Stomach (tissue), 9 donors: ENCODE data around the gene MPPE1. TPM values are rescaled to one million over a fixed set of nuclear protein-coding genes. Genes with fewer than 3 reads are reported as not detected.

Experiments used
- DNase-seq, 2 donors: peaks; one replicate each; pipeline versions ENCODE4 v3.0.0 to v3.0.0-alpha.2; 2013 to 2019
- H3K27ac ChIP-seq, 5 donors: fragments of 200-600 bp in 4 of 5; sonication (generic) in 4 of 5; one replicate each; pipeline ENCODE4 v1.5.1; 2013 to 2019; ENCODE audit warnings: mild to moderate bottlenecking in 1 of 5, moderate library complexity in 1 of 5
- H3K27me3 ChIP-seq, 3 donors: fragments of 200-600 bp; sonication (generic); one replicate each; pipeline ENCODE4 v1.5.1; 2017 to 2019; ENCODE audit warnings: mixed run types in 1 of 3
- H3K36me3 ChIP-seq, 4 donors: fragments of 200-600 bp; sonication (generic); 1 replicate in 3 of 4; 2 replicates in 1 of 4; pipeline ENCODE4 v1.5.1; 2016 to 2019
- H3K4me1 ChIP-seq, 4 donors: fragments of 200-600 bp; sonication (generic); one replicate each; pipeline ENCODE4 v1.5.1; 2016 to 2019
- H3K4me3 ChIP-seq, 4 donors: fragments of 200-600 bp; sonication (generic) in 3 of 4; one replicate each; pipeline ENCODE4 v1.5.1; 2016 to 2019; ENCODE audit warnings: mild to moderate bottlenecking in 1 of 4
- H3K9me3 ChIP-seq, 4 donors: fragments of 200-600 bp; sonication (generic); one replicate each; pipeline ENCODE4 v1.5.1; 2016 to 2019
- CTCF ChIP-seq, 7 experiments: fragments of 450-650 bp in 4 of 7; fragments of 200-600 bp in 3 of 7; sonication (generic) in 3 of 7; IDR thresholded peaks; one replicate each; pipeline ENCODE4 v1.5.1; 2016 to 2019; ENCODE audit warnings: antibody characterized with exemption in 7 of 7, control low read depth in 2 of 7, mild to moderate bottlenecking in 1 of 7
- EP300 ChIP-seq: sonication (generic); formaldehyde crosslinking; IDR thresholded peaks from one replicate; pipeline ENCODE4 v1.6.1; 2017; ENCODE audit warnings: antibody characterized with exemption
- POLR2A ChIP-seq, 4 donors: fragments of 450-650 bp; IDR thresholded peaks; one replicate each; pipeline ENCODE4 v1.6.1; 2016; ENCODE audit warnings: antibody characterized with exemption in 4 of 4, control low read depth in 2 of 4, mild to moderate bottlenecking in 1 of 4, moderate library complexity in 1 of 4
- POLR2AphosphoS5 ChIP-seq, 3 donors: sonication (generic); formaldehyde crosslinking; IDR thresholded peaks; one replicate each; pipeline ENCODE4 v1.6.1; 2016; ENCODE audit warnings: antibody characterized with exemption in 3 of 3
- WGBS, 5 donors: extraction: QIAGEN DNeasy Blood & Tissue Kit in 3 of 5; methylation state at CpG; one replicate each; pipeline versions ENCODE4 v1.1.5 to v1.1.7; 2013 to 2018; 5-methylcytosine and 5-hydroxymethylcytosine counted together
- intact Hi-C: fragments of 100-400 bp; cut with DNase I; formaldehyde crosslinking; loops from one replicate; pipeline ENCODE4 v1.15.1; 2023; ENCODE audit warnings: low total_unique reads
- polyA plus RNA-seq, 3 donors: library from polyadenylated mRNA; stranded (reverse); fragments of 200-250 nt; gene quantifications; one replicate each; pipeline ENCODE4 v1.2.3, GENCODE V29; 2013
- total RNA-seq, 5 donors: library from RNA; depleted of rRNA; stranded (reverse); fragments of >200 nt; gene quantifications; one replicate each; pipeline versions ENCODE4 v1.1.0 to v1.2.3, GENCODE V29; 2014 to 2016
- donor health status: healthy with polysubstance abuse.
- donor health status: Bipolar disorder and iron deficiency.
- donor health status: healthy.

MPPE1 gene
- total and polyA plus RNA-seq, 8 donors: 15.2 to 82.0 (median 32.6) TPM

GRCh38 chr18:11849279-11849678 is 58.8 kb downstream of the MPPE1 start:
- TF ChIP-seq POLR2A (IDR thresholded peaks at IDR 0.05) (no peak), CTCF (IDR thresholded peaks at IDR 0.05) (no peak), POLR2AphosphoS5 (IDR thresholded peaks at IDR 0.05) (no peak), EP300 (no peak)
- peak overlapping the region in 4 of 5 donors; percentile 94 to 98 (median 97) for H3K27ac ChIP-seq
- DNase-seq: no peak
- H3K36me3 ChIP-seq: peaks cover 0 to 7% (median under 1%) of the 10 kb centered on the region in 4 donors
- WGBS, 5 donors: 83 to 96% (median 89%) methylated on average over 7 of the region's 7 CpGs
- no peak overlapping the region for H3K4me3 ChIP-seq
- H3K27me3 ChIP-seq: no peaks in the 10 kb centered on the region
- intact Hi-C loops: no loop called here
- peaks cover 13 to 38% (median 36%) of the 10 kb centered on the region in 4 donors for H3K4me1 ChIP-seq
- H3K9me3 ChIP-seq: no peaks in the 10 kb centered on the region

GRCh38 chr18:11847811-11848210 is 60.3 kb downstream of the MPPE1 start:
- WGBS, 5 donors: 74 to 84% (median 77%) methylated on average over 4 of the region's 4 CpGs
- Histone ChIP-seq H3K4me3 (no peak overlapping the region), H3K9me3 (no peaks in the 10 kb centered on the region), H3K27ac (no peak overlapping the region), H3K27me3 (no peaks in the 10 kb centered on the region), H3K36me3 (no peaks in the 10 kb centered on the region), H3K4me1 (peaks cover 2 to 24% (median 22%) of the 10 kb centered on the region in 4 donors)
- intact Hi-C loops: no loop called here
- DNase-seq: no peak
- no peak for TF ChIP-seq CTCF (IDR thresholded peaks at IDR 0.05)
- TF ChIP-seq EP300: no peak
- TF ChIP-seq POLR2AphosphoS5 (IDR thresholded peaks at IDR 0.05): no peak
- no peak for TF ChIP-seq POLR2A (IDR thresholded peaks at IDR 0.05)

- no peak for DNase-seq
- intact Hi-C loops: no loop called here
- H3K4me3 ChIP-seq: no peak overlapping the region
- peaks cover 0 to 13% (median 10%) of the 10 kb centered on the region in 4 donors for H3K4me1 ChIP-seq
- no peaks in the 10 kb centered on the region for H3K27me3 ChIP-seq
- H3K27ac ChIP-seq: no peak overlapping the region
- H3K36me3 ChIP-seq: no peaks in the 10 kb centered on the region
- WGBS, 5 donors: 75 to 86% (median 86%) methylated on average over 4 of the region's 4 CpGs
- TF ChIP-seq EP300 (no peak), CTCF (IDR thresholded peaks at IDR 0.05) (no peak), POLR2A (IDR thresholded peaks at IDR 0.05) (no peak), POLR2AphosphoS5 (IDR thresholded peaks at IDR 0.05) (no peak)
- no peaks in the 10 kb centered on the region for H3K9me3 ChIP-seq
Measured at GRCh38 chr18:11845654-11846053, 62.5 kb downstream of the MPPE1 start.

GRCh38 chr18:11844436-11844835 is 63.7 kb downstream of the MPPE1 start:
- Histone ChIP-seq H3K9me3 (no peaks in the 10 kb centered on the region), H3K27ac (no peak overlapping the region), H3K4me1 (peaks cover 0 to under 1% (median under 1%) of the 10 kb centered on the region in 4 donors), H3K4me3 (no peak overlapping the region), H3K36me3 (no peaks in the 10 kb centered on the region), H3K27me3 (no peaks in the 10 kb centered on the region)
- TF ChIP-seq EP300: no peak
- TF ChIP-seq POLR2AphosphoS5 (IDR thresholded peaks at IDR 0.05): no peak
- TF ChIP-seq POLR2A (IDR thresholded peaks at IDR 0.05): no peak
- no peak for TF ChIP-seq CTCF (IDR thresholded peaks at IDR 0.05)
- 76 to 91% (median 88%) methylated on average over 6 of the region's 6 CpGs for WGBS, 5 donors
- intact Hi-C loops: no loop called here
- no peak for DNase-seq
